IMR-90 (cell line): ENCODE results near the gene PKIG.

Experiments
- BHLHE40 ChIP-seq: fragments of 150-350 bp; IDR thresholded peaks from 2 replicates; pipeline ENCODE4 v1.6.1; 2016; ENCODE audit warnings: mild to moderate bottlenecking, low read depth, low read length
- CTCF ChIP-seq: conservative IDR thresholded peaks from 2 replicates; pipeline ENCODE4 v1.5.1; 2012; ENCODE audit warnings: mild to moderate bottlenecking, low read depth, low read length, improper control_type of control experiment
- POLR2A ChIP-seq: IDR thresholded peaks from 2 replicates; pipeline ENCODE4 v1.6.1; 2012; ENCODE audit warnings: mild to moderate bottlenecking, low read depth, low read length
- SMC3 ChIP-seq: fragments of 150-350 bp; IDR thresholded peaks from 2 replicates; pipeline ENCODE4 v1.6.1; 2016; ENCODE audit warnings: low read depth, mild to moderate bottlenecking, antibody characterized with exemption, low read length, moderate library complexity

- no peak for TF ChIP-seq CTCF
- no peak for TF ChIP-seq BHLHE40
- TF ChIP-seq POLR2A = no peak
- TF ChIP-seq SMC3 = no peak
Observed at GRCh38 chr20:44642203-44643153, 60.1 kb downstream of the PKIG start.
